Cardiac septum (tissue), 1 donor: Measurements from ENCODE around the gene TGM4. TPM values are rescaled to one million over a fixed set of nuclear protein-coding genes. Genes with fewer than 3 reads are reported as not detected.

ENCODE experiments used
- DNase-seq: peaks from one replicate; pipeline ENCODE4 v3.0.0-alpha.2; 2020; ENCODE audit warnings: low spot score
- intact Hi-C: fragments of 100-400 bp; cut with DNase I; formaldehyde crosslinking; loops from one replicate; pipeline ENCODE4 v1.14.0; 2022
- total RNA-seq: library from RNA; stranded (reverse); fragmentation: NEBNext Ultra II Directional; extraction: Animal tissue kit (Norgen Biotek cat#: 25700); gene quantifications from one replicate; pipeline ENCODE4 v1.2.1, GENCODE V29; 2021
- donor health status: DM: no; HTN: no; CAD: no.

The TGM4 gene
- total RNA-seq, 1 donor from 2014 or later = not detected

DNA sequence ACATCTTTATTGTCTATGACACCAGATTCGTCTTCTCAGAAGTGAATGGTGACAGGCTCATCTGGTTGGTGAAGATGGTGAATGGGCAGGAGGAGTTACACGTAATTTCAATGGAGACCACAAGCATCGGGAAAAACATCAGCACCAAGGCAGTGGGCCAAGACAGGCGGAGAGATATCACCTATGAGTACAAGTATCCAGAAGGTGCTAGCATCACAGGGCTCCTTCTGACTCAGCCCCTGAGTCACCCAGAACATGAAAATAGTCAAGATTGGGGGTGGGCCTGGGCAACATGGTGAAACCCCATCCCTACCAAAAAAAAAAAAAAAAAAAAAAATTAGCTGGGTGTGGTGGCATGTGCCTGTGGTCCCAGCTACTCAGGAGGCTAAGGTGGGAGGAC, 32.6 kb downstream of the TGM4 start:
- no peak for DNase-seq
- intact Hi-C loops = no loop called here

DNA sequence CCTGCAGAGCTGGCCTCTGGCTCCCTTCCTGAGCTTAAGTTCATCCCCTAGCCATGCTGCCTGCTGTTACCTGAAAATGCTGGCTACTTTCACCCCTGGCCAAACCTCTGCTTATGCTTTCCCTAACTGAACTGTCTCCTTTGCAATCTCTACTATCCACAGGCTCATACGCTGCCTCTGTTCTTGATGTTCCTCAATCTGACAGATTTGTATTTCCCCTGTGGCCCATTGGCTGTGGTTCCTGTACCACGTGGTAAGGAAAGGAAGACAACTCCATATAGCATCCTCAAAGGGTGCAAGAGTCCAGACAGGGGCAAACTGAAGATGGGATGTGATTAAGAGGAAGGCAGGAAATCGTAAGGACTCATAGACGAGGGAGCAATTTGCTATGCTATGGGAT, 33.2 kb downstream of the TGM4 start:
- no peak for DNase-seq
- intact Hi-C loops = no loop called here

DNA sequence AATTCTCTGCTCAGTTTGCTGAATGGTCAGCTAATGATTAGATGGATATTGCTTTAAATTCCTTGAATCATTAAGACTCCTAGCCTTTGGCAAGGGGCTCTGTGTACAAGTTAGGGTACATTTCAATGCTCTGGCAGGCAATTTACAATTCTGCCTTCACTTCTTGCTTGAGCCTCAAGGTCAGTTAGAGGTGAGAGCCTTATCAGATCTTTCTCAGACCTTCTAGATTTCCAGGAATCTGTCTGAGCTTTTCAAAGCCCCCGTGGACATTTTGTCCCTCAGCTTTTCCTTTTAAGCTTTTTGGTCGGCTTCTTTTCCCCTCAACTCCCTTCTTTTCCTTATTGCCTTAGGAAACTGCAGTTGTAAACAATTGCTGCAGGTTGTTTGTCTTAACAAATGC, 34.7 kb downstream of the TGM4 start:
- peak; percentile 3 for DNase-seq
- intact Hi-C loops = no loop called here

DNA sequence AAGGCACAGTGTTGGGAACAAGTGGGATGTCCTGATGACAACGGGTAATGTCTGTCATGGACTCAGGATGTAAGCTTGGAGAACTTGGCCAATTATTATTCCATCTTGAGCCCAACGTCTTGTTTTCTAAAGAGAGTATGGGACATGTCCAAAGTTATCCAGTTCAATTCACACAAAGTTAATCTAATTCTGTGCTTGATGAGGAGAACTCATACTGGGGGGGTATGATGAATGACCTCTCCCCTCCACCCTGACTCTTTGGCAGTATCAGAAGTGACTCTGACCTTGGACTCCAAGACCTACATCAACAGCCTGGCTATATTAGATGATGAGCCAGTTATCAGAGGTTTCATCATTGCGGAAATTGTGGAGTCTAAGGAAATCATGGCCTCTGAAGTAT, 36.3 kb downstream of the TGM4 start:
- DNase-seq = no peak

DNA sequence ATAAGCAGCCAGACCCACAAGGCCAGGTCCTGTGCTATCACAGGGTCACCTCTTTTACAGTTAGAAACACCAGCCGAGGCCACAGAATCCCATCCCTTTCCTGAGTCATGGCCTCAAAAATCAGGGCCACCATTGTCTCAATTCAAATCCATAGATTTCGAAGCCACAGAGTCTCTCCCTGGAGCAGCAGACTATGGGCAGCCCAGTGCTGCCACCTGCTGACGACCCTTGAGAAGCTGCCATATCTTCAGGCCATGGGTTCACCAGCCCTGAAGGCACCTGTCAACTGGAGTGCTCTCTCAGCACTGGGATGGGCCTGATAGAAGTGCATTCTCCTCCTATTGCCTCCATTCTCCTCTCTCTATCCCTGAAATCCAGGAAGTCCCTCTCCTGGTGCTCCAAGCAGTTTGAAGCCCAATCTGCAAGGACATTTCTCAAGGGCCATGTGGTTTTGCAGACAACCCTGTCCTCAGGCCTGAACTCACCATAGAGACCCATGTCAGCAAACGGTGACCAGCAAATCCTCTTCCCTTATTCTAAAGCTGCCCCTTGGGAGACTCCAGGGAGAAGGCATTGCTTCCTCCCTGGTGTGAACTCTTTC, 39.6 kb downstream of the TGM4 start:
- peak; percentile 79 for DNase-seq
- intact Hi-C loops = loop anchor here (2.0 kb wide), 1 partner anchor 381 kb away; no protein-coding TSS in a partner anchor

More for the DNA sequence above, 36.3 kb downstream of the TGM4 start:
- intact Hi-C loops = no loop called here

DNA sequence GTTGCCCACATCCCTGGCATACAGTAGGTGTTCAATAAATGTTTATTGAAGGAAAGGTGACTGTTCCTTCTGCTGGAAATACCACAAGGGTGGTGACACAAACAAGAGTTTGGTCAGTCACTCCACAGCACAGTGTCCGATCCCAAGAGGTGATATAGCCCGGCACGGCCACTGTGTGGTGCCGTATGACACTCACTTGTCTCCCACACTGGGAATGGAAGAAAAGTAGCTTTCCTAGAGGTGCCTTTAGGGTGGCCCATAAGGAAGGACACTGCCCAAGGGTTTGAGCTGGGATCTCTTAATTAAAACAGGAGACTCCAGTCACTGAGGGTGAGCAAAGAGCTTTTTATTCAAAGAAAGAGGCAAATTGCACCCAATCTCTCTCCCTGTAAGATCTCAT, 40.5 kb downstream of the TGM4 start:
- intact Hi-C loops = loop anchor here (2.0 kb wide), 1 partner anchor 382 kb away; no protein-coding TSS in a partner anchor
- peak; percentile 62 for DNase-seq

DNA sequence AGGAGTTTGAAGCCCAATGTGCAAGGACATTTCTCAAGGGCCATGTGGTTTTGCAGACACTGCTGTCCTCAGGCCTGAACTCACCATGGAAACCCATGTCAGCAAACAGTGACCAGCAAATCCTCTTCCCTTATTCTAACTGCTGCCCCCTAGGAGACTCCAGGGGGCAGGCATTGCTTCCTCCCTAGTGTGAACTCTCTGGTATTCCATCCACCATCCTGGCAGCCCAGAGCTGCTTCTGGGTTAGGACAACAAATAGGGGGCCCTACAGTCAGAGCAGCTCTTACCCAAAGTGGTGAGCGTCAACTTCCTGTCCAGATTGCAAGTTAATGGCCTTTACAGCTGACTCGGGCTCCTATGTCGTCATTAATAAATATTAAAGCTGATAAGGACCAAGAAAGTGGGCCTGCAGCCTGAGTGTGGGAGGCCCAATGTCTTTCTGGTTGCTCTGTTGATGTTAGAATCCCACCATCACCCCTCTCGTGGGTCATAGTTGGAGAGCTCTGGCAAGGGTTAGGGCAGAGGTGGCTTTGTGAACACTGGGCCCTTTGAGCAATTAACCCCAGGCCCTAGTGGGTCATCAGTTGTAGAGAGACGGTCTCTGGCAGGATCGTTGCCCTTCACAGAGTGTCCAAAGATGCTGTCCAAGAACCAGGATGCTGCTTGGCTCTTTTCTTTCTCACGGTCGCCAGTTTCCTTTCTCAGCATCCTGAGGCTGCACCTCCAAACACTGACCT, 41.5 kb downstream of the TGM4 start:
- intact Hi-C loops = loop anchor here (2.0 kb wide), 1 partner anchor 383 kb away; no protein-coding TSS in a partner anchor
- peak; percentile 68 for DNase-seq

DNA sequence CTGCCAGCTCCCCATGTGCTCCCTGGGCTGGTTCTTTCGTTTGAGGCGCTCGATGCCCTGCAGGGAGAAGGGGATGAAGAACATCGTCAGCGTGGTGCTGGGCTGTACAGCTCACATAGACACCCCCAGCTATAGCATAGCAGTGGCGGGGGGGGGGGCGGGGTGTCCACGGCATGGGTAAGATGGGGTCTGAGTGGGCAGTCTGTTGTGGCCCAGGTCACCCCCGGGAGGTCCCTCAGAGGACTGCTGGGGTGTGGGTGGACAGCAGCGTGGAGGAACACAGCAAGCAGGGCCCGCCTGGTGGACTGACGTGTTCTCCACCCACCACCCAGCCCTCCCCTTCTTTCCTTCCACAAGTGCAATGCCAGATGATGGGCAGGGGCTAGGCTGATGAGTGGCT, 43.7 kb downstream of the TGM4 start:
- no peak for DNase-seq
- intact Hi-C loops = no loop called here

DNA sequence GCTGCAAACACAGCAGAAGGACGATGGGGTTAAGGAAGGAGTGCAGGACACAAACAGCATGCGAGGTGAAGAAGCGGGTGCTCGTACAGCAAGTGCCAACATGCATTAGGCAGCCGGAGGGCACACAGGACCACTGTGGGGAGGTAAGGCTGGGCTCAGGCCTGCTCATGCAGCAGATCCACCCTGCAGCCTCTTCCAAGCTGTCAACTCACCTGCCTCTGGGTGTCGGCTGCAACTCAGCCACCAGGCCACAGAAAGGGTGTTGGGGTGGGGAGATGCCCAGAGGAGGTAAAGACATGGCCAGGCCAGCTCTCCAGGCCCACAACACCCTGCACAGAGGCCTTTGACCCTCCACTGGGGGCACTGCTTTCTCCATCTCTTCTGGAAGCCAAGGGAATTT, 44.2 kb downstream of the TGM4 start:
- intact Hi-C loops = no loop called here
- no peak for DNase-seq

DNA sequence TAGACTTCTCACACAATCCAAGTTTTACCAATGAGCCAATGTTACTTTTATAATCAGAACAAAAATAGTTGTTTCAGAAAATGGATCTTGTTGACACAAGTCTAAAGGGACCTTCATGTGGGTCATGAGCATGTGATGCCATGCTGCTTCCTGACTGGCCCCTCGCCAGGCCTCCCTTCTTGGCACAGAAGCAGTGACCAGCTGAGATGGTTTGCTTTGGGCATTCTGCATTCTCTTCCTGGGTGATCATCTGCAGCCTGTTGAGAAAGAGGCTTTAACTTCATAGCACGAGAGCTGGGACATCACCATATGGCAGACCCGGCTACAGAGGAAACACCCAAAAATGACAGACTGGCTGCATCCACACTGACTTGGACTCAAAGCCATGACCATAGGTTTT, 45.7 kb downstream of the TGM4 start:
- intact Hi-C loops = no loop called here
- no peak for DNase-seq

DNA sequence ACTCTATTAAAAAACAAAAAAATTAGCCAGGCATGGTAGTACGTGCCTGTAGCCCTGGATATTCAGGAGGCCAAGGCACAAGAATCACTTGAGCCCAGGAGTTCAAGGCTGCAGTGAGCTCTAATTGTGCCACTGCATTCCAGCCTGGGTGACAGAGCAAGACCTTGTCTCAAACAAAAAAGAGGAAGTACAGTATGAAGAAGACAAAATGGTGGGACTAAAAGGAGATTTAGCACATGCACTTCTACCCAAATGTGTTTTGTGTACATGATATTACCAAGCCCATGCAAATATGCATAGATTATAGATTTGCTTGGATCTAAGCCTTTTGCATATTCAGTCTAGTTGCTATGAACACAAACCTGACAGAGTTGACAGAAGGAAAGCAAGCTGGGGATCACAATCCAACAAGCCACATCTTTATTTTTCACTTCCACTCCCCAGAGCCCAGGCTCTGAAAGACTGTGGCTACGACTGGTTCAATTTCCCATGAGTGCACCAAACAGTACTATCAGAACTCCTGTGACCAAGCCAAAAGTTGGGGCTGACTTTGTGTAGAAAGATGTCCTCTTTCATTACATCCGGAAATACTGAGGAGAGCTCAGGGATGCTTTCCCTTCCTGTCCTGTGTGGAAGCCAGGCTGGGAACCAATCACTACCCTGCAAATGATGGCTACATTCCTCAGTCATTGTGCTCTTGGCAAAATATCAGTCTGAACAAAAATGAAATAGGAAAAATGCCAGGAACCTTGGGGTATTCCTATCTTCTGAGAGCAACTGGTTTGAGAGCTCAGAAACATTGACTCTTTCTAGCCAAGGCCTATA, 49.4 kb downstream of the TGM4 start:
- intact Hi-C loops = no loop called here
- DNase-seq = no peak

DNA sequence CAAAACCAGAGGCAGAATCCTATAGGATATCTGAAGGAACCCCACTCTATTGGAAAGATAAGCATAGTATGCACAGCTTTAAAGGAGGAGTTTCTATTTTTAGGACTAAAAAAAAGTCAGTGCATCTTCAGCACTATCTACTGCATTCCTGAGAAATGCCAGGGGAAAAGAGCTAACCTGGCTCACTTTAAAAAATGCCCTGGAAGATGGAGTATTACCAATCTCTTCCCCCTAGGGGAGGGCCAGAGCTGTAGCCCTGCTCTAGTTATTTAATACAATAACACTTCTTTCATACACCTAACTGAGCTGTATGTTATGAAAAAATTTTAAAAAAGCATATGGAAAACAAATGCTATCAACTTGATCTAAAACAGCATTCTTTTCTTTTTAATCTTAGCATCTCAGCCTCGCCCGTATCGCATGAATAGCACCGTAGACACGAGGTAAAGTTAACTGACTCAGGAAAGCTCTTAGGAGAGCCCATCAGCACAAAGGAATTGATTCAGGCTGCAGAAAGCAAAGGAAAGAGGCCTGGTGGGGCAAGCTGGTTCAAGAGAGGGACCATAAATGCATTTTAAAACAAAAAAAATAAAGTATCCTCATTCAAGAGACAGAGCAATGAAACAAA, 50.2 kb downstream of the TGM4 start:
- no peak for DNase-seq
- intact Hi-C loops = no loop called here

DNA sequence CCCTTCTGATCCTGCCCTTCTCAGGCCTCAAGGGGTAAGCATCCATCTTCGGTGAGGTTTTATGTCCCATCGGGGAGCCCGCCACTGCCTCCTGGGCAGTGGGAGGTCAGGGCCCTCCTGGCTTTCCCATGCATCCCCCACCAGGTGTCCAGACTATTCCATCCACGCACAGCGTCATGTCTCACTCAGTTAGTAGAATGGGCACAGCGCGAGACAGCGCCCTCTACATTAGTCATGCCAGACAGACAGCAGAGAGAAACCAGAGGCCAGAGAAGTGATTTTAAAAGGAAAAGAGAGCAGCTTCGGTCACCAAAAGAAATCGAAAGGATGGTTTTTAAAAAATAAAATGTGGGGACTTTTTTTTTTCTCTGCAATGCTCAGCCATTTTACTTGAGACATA, 51.8 kb downstream of the TGM4 start:
- intact Hi-C loops = no loop called here
- DNase-seq = no peak

DNA sequence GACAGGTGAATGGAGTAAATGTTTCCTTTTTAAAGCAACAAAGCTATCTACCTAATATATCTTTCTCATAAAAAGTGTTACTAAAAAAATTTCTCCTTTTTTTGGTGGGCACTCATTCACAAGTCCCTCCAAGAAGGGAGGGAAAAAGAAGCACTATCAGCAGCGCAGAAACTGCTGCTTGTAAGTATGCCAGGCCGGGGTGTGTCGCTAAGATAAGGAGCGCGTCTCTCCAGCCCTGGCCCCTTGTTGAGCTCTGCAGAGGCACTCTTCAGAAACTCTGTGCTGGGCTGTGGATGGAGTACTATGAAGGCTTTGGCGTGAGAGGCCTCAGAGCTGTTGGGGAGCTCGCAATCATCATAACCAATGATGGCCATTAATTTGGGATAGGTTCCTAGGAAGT, 52.5 kb downstream of the TGM4 start:
- intact Hi-C loops = no loop called here
- no peak for DNase-seq

DNA sequence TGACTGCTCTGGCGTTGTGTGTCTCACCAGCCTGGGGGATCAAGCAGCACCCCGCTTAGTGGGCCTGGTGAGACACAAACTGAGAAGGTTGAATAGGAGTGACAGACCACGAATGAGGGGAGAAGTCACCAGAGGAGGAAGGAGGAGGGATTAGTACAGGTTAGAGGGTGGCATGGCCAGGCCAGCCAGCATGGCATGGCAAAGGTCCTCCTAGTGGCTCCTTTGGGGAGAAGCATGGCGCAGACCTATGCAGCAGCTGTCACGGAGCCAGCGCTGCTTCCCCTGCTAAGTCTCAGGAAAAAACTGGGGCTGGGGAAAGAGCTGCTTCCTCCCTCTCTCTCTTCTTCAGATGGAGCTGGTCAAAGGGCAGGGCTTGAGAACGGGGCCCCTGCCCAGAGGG, 53.0 kb downstream of the TGM4 start:
- intact Hi-C loops = no loop called here
- no peak for DNase-seq

DNA sequence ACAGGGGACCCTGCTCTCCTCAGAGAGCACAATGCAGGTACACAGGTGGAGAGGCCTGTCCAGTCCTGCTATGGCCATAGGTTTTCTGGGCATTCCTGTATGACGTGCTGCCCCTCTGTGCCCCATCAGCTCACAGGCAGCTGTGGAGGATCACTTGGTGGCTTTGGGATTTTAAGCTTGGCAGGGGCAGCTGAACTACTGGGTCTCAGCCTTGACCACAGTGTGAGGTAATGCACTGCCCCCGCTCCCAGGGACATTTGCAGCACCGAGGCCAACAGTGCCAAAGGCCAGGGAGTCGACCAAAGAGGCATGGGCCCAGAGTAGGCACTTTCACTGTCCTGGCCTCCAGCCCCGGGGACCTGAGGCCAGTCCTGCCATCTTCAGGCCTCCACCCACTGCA, 55.4 kb downstream of the TGM4 start:
- no peak for DNase-seq
- intact Hi-C loops = no loop called here

DNA sequence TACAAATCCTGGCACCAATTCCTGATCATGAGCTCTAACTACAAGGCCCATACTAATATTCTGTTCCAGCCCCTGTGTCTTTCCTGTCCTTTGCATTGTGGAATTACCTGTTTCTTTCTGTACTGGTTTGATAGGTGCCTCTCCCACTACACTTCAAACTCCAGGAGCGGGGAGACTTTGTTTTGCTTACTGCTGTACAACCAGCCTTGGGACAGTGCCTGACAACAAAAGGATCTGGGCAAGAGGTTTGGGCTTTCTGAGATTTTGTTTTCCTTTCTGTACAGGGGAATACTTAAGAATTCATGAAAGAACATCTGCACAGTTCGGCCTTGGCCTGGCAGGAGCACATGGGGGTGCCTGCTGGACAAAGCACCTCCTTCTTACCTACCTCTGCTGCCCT, 56.5 kb downstream of the TGM4 start:
- DNase-seq = no peak
- intact Hi-C loops = no loop called here

DNA sequence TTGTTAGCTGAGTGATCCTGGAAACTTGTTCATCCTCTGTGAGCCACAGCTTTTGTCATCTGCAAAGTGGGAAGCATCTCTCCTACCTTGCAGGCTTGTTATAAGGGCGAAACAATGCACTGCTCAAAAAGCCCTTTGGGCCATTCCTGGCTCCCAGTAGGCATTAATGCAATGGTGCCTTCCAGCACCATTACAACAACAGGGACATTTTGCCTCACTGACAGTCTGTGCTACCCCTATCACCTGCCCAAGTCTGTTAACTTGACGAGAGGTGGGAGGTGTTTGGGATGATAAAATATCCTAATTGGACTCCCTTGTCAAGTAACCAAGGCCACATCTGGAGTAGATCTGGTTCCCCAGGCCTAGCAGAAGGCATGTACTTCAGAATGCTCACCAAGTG, 57.4 kb downstream of the TGM4 start:
- DNase-seq = no peak
- intact Hi-C loops = no loop called here

DNA sequence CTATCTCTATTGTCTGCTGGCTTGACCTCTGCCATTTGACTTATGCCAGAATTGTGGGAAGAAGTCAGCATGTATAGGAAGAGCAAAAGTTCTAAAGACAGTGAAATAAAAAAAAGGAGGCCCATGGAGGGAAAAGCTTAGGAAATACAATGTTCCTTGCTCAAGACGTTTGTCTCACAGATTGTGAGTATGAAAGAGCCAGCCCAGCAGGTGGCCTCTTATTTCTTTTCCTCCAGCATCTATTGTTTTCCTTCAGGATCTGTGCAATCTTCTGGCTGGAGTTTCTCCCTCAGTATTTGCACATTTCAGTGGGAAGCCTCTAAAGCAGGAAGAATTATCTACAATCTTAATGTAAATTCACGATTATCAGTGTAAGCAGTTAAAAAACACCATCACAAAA, 57.9 kb downstream of the TGM4 start:
- intact Hi-C loops = no loop called here

More for the DNA sequence above, 57.9 kb downstream of the TGM4 start:
- no peak for DNase-seq
